Stimulated activated CD4-positive, alpha-beta T cell treated with anti-CD3 and anti-CD28 coated beads, Interleukin-2, amount 100 ng/mL, for 48 hours (primary cell): ENCODE data around the gene ZNF565.
"Not testable (repeated sequence)": the region's sequence is repeated elsewhere in the genome, so short reads cannot be mapped to it uniquely, and the experiment has no call there.

Experiments used
- DNase-seq, 2 donors: peaks; one replicate each; pipeline ENCODE4 v3.0.0-alpha.2; 2020

Gene ZNF565

DNA sequence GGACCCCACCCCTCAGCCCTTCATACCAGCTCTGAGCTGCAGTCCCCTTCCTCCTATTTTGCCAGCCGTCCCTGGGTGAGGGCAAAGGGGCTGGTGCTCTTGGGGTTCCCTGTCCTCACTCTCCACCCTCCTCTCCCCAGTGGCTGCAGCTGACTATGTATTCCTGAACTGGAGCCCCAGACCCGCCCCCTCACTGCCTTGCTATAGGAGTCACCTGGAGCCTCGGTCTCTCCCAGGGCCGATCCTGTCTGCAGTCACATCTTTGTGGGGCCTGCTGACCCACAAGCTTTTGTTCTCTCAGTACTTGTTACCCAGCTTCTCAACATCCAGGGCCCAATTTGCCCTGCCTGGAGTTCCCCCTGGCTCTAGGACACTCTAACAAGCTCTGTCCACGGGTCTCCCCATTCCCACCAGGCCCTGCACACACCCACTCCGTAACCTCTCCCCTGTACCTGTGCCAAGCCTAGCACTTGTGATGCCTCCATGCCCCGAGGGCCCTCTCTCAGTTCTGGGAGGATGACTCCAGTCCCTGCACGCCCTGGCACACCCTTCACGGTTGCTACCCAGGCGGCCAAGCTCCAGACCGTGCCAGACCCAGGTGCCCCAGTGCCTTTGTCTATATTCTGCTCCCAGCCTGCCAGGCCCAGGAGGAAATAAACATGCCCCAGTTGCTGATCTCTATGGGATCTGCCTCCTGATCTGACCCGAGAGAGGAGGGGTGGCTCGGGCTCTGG, 64.6 kb downstream of the ZNF565 start:
- no peak for DNase-seq

DNA sequence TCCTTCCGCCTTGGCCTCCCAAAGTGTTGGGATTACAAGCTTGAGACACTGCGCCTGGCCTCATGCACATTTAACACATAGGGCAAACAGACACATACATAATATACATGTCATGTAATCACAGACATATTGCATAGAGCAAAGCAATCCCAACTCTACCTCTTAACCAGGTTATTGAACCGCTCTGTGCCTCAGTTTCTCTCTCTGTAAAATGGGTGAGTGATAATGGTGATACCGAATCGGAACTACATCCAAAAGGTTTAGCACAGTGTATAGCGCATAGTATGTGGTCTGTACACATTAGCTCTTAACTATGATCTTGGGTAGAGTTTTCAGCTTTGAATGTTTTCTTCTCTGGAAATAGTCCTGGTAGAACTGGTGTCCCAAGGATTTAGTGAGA, 69.8 kb downstream of the ZNF565 start:
- no peak for DNase-seq

DNA sequence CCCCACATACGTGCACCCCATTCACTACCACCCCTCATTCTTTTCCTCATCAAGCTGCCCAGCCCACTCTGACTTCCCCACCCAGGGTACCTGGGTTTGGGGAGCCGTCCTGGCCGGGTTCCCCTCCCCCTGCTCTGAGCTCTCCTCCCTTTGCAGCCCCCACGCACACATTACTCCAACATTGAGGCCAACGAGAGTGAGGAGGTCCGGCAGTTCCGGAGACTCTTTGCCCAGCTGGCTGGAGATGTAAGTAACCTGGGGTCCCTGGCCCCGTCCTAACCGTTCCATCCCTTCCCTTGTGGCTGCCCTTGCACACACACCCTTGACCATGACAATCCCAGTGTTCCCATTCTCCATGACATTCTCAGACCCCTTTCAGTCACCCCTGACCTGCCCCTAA, 72.0 kb downstream of the ZNF565 start:
- DNase-seq: no peak

DNA sequence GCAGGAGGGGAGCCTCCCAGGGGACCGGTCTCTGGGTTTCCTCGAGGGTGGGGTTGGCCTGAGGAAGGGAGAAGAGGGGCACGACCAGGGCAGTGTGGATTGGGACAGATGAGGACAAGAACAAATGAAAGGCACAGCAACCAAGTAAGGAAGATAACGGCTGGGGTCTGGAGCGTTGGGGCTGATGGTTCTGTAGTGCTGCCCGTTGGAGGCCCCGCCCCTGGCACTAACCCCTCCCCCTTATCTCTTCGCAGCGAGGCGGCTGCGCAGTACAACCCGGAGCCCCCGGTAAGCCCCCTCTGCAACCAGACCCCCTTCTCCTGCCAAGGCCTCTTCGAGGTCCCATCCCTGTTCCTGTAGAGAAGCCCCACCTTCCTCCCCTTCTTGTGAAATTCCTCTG, 72.4 kb downstream of the ZNF565 start:
- DNase-seq: no peak

DNA sequence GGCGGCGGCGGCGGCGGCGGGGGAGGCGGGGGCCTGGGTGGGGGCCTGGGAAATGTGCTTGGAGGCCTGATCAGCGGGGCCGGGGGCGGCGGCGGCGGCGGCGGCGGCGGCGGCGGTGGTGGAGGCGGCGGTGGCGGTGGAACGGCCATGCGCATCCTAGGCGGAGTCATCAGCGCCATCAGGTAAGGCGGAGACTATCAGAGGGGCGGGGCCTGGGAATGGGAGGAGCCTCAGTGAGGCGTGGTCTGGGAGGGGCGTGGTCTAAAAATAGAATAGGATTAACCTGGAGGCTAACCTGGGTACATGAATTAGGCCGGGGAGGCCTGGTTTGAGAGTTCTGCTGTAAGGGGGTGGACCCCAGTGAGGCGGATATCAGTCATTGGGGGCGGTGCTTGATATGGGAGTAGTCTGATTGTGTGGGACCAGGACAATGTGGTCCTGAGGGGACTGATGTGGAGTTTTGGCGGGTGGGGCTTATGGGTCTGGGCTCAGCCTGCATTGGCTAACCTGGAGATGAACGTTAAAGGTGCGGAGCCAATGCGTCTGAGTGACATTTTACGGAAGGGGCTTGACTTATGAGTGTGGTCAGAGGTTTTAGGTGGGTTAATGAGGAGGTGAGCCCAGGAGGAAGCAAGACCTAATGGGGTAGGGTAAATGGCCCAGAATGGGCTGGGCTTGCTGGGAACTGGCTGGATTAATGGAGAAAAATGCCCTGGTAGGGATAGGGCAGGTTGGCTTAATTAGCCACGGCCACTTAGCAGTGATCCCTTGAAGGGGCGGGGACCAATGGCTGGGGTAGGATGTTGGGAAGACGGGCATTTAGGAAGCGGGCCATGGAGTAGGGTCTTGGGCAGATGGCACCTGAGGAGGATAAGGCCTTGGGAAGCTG, 73.2 kb downstream of the ZNF565 start:
- peak; percentile 93 to 94 for DNase-seq

DNA sequence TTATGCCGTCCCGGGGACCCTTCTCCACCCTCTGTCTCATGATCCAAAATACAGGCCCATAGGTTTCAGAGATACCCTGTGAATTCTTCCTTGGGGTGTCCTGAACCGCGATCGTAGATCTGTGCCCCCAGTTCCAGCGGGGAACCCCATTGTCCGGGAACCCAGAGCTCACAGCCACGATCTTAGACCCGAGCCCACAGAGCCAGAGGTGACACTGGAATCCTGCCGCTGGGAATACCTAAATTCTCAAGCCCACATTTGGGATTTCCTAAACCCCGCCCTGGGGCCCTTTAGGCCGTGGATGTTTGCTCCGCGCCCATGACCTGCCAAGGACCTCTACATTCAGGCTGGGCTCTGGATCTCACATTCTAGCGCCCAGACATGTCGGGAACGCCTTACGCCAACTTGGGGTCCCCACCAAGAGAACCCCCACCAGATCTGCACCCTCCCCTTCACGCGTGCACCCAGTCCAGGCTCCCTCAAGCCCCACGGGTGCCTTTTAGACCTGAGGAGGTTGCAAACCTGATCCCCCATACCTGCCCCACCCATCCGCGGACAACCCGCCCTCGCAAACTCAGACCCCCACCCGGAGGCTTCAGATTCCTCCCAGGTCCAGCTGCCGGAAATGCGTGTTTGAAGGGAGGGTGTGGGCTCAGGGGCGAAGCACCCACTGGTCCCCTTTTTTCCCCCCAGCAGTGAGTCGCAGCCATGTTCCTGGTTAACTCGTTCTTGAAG, 74.0 kb downstream of the ZNF565 start:
- DNase-seq: peak; percentile 29 to 34

DNA sequence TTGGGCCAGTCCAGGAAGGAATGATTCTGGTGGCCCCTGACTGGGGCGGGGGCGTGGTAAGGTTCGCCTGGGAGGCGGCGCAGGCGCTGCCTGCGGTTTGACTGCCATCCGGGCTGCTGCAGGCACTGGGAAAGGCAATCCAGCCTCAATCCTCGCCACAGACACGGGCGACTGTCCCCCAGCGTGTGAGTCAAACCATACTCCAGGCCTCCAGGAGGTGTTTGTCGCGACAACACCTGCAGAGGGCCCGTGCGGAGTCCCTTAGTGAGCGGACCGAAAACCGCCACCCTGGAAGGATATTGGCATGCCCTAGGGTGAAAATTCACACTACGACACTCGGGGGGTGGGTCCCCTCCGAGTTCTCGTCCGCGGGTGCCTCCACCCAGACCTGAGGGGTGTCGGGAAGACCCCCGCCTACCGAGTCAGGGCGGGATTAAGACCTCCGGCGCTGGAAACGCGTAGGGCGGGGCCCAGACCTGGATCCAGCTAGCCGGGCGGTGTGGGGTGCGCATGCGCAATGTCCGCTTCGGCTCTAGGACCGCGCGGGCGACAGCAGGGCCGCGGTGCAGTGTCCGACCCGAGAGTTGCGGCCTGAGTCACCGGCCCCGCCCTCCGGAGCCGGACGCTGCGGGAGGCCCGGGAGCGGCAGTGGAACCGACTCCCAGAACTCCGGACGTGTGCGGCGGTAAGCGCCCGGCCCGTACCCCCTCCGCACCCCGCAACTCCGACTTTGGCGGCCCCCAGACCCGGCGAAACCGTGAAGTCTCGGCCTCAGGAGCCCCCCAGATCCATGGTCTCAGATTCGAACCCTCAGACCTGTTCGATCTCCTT, 74.8 kb downstream of the ZNF565 start, which contains the start of gene CAPNS1:
CAPNS1 (plus strand) TSS at position 594 of the 831 bp plus-strand sequence. CDS start 946 bp downstream, outside the sequence.
- DNase-seq: peak; percentile 89

DNA sequence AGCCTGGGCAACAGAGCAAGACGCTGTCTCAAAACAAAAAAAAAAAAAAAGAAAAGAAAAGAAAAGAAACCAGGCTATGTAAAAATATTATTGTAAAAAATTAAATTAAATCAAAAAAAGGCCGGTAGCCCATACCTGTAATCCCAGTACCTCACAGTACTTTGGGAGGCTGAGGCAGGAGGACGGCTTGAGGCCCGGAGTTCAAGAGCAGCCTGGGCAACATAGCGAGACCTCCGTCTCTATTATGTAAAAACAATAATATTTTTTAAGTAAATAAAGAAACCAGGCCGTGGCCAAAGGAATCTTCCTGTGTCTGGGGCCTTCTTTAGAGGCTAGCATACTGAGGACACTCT, 75.4 kb downstream of the ZNF565 start:
- DNase-seq: no peak

DNA sequence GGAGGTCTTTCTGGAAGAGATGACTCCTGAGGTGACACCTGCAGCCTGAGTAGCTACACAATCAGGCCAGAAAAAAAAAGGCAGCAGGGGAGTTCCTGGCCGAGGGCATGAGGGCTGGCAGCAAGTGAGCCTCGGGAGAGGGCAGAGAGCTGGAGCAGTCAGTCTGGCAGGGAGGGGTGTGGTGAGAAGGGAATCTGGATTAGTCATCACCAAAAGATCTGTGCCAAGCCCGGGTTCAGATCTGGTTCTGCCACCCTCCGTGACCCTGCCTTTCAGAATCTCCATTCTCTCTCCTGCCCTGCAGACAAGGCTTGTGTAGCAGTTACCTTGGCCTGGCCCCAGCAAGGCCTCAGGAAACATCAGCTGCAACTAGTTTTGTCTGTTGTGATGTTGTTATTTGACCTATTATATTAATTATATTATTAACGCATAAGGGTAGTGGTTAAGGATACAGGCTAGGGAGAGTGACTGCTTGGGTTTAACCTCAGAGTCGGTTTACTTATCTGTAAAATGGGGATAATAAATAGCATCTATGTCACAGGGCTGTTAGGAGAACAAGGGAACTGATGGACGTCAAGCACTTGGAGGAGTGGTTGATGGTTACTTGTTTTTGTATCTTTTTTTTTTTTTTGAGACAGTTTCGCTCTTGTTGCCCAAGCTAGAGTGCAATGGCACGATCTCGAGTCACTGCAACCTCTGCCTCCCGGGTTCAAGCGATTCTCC, 77.3 kb downstream of the ZNF565 start:
- DNase-seq: no peak

DNA sequence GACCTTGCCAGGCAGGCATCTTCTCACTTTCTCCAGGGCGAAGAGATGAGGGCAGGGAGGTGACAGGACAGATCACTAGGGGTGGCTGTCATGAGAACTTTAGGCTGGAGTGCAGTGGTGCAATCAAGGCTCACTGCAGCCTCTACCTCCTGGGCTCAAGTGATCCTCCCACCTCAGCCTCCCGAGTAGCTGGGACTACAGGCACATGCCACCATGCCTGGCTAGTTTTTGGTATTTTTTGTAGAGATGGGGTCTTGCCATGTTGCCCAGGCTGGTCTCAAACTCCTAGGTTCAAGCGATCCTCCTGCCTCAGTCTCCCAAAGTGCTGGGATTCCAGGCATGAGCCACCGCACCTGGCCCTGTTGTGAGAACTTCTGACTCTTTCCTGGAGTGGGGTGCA, 79.6 kb downstream of the ZNF565 start:
- DNase-seq: not testable (repeated sequence)
